DND-41 (cell line): ENCODE data around the gene NCOA4.

Experiments used
- ATAC-seq: fragments of 200-7000 bp; cut with Tn5 transposase; 3 replicates; pipeline ENCODE4 v1.9.1; 2021; ENCODE audit warnings: low read depth; ENCODE audit not compliant: insufficient read depth
- DNase-seq: peaks from one replicate; pipeline ENCODE4 v3.0.0-alpha.2; 2020
- H2AFZ ChIP-seq: 2 replicates; pipeline ENCODE4 v1.6.0; 2012; ENCODE audit warnings: low read depth, low read length
- H3K27ac ChIP-seq: 2 replicates; pipeline ENCODE4 v1.5.1; 2012; ENCODE audit warnings: low read length, inconsistent platforms
- H3K27me3 ChIP-seq: fragments of 200-600 bp; sonication (generic); 2 replicates; pipeline ENCODE4 v1.6.0; 2012; ENCODE audit warnings: low read length, mild to moderate bottlenecking, inconsistent platforms; ENCODE audit not compliant: insufficient read depth, poor library complexity
- H3K36me3 ChIP-seq: 2 replicates; pipeline ENCODE4 v1.5.1; 2012; ENCODE audit warnings: low read length, inconsistent platforms; ENCODE audit not compliant: insufficient read depth
- H3K4me1 ChIP-seq: 2 replicates; pipeline ENCODE4 v1.5.1; 2012; ENCODE audit warnings: mild to moderate bottlenecking, low read length; ENCODE audit not compliant: insufficient read depth
- H3K4me2 ChIP-seq: 2 replicates; pipeline ENCODE4 v1.6.0; 2012; ENCODE audit warnings: mild to moderate bottlenecking, moderate library complexity, low read length, inconsistent platforms; ENCODE audit not compliant: insufficient read depth
- H3K4me3 ChIP-seq, 2 experiments: fragments of 200-600 bp in 1 of 2; shearing (Covaris generic) in 1 of 2; 2 replicates each; pipeline ENCODE4 v1.5.1; 2012 to 2016; ENCODE audit warnings: inconsistent platforms in 2 of 2, low read length in 2 of 2, mild to moderate bottlenecking in 2 of 2, low read depth in 1 of 2, moderate library complexity in 1 of 2
- H3K79me2 ChIP-seq: 2 replicates; pipeline ENCODE4 v1.6.0; 2012; ENCODE audit warnings: low read length, inconsistent platforms; ENCODE audit not compliant: insufficient read depth
- H3K9ac ChIP-seq: 2 replicates; pipeline ENCODE4 v1.6.0; 2012; ENCODE audit warnings: low read depth, mild to moderate bottlenecking, inconsistent platforms, low read length, moderate library complexity
- H3K9me3 ChIP-seq: 2 replicates; pipeline ENCODE4 v1.5.1; 2012; ENCODE audit warnings: low read length, moderate library complexity, mild to moderate bottlenecking, inconsistent platforms; ENCODE audit not compliant: insufficient read depth, severe bottlenecking
- H4K20me1 ChIP-seq: 2 replicates; pipeline ENCODE4 v1.6.0; 2012; ENCODE audit warnings: low read length; ENCODE audit not compliant: insufficient read depth
- EZH2 ChIP-seq: IDR thresholded peaks from 3 replicates; pipeline ENCODE4 v1.6.1; 2012; ENCODE audit warnings: borderline replicate concordance, low read depth, mild to moderate bottlenecking, moderate library complexity, low read length, inconsistent platforms; ENCODE audit not compliant: severe bottlenecking
- TF ChIP-seq, protein P1 (sequence below): IDR thresholded peaks from 2 replicates; pipeline ENCODE4 v1.5.1; 2012; ENCODE audit warnings: borderline replicate concordance, low read length, moderate library complexity, mild to moderate bottlenecking; ENCODE audit not compliant: poor library complexity, severe bottlenecking; ENCODE audit errors: extremely low read depth

NCOA4 gene

DNA sequence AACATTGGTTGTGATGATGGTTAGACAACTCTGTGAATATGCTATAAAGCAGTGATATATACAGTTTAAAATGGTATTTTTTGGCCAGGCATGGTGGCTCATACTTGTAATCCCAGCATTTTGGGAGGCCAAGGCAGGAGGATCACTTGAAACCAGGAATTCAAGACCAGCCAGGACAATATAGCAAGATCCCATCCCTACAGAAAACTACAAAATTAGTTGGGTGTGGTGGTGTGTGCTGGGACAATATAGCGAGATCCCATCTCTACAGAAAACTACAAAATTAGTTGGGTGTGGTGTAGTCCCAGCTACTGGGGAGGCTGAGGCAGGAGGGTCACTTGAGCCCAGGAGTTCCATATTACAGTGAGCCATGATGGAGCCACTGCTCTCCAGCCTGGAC is 43.1 kb upstream of the NCOA4 start:
- DNase-seq: no peak
- Histone ChIP-seq H3K4me2 (no peak overlapping the region), H3K4me1 (peaks cover 29% of the 10 kb centered on the region), H3K4me3 (no peak overlapping the region), H3K9me3 (no peaks in the 10 kb centered on the region), H3K9ac (no peak overlapping the region), H2AFZ (no peak overlapping the region), H3K36me3 (no peaks in the 10 kb centered on the region), H3K79me2 (no peaks in the 10 kb centered on the region), H3K27ac (no peak overlapping the region), H4K20me1 (no peaks in the 10 kb centered on the region), H3K27me3 (no peaks in the 10 kb centered on the region)
- no peak for ATAC-seq
- TF ChIP-seq EZH2: no peak
- TF ChIP-seq, protein P1, sequence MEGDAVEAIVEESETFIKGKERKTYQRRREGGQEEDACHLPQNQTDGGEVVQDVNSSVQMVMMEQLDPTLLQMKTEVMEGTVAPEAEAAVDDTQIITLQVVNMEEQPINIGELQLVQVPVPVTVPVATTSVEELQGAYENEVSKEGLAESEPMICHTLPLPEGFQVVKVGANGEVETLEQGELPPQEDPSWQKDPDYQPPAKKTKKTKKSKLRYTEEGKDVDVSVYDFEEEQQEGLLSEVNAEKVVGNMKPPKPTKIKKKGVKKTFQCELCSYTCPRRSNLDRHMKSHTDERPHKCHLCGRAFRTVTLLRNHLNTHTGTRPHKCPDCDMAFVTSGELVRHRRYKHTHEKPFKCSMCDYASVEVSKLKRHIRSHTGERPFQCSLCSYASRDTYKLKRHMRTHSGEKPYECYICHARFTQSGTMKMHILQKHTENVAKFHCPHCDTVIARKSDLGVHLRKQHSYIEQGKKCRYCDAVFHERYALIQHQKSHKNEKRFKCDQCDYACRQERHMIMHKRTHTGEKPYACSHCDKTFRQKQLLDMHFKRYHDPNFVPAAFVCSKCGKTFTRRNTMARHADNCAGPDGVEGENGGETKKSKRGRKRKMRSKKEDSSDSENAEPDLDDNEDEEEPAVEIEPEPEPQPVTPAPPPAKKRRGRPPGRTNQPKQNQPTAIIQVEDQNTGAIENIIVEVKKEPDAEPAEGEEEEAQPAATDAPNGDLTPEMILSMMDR: no peak

DNA sequence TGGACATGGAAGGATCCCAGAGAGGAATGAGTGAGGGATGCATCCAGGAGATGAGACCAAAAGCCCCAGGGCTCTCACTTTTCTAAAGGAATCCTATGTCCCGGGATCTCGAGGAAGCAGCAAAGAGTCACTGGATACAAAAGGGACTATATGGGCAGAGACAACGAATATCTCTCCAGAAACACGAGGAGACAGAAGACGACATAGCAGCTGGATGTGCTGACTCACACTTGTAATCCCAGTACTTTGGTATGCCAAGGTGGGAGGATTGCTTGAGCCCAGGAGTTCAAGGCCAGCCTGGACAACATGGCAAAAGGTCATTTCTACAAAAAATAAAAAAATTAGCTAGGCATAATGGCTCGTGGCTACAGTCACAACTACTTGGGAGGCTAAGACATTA is 40.3 kb upstream of the NCOA4 start:
- no peak for DNase-seq
- Histone ChIP-seq H3K4me2 (no peak overlapping the region), H3K79me2 (no peaks in the 10 kb centered on the region), H3K27me3 (no peaks in the 10 kb centered on the region), H3K4me3 (no peak overlapping the region), H2AFZ (no peak overlapping the region), H3K27ac (no peak overlapping the region), H3K4me1 (peaks cover under 1% of the 10 kb centered on the region; the same call in 1 of the 2 replicates), H3K36me3 (no peaks in the 10 kb centered on the region), H4K20me1 (no peaks in the 10 kb centered on the region), H3K9ac (no peak overlapping the region), H3K9me3 (no peaks in the 10 kb centered on the region)
- TF ChIP-seq, protein P1: no peak
- no peak for TF ChIP-seq EZH2
- ATAC-seq: no peak

DNA sequence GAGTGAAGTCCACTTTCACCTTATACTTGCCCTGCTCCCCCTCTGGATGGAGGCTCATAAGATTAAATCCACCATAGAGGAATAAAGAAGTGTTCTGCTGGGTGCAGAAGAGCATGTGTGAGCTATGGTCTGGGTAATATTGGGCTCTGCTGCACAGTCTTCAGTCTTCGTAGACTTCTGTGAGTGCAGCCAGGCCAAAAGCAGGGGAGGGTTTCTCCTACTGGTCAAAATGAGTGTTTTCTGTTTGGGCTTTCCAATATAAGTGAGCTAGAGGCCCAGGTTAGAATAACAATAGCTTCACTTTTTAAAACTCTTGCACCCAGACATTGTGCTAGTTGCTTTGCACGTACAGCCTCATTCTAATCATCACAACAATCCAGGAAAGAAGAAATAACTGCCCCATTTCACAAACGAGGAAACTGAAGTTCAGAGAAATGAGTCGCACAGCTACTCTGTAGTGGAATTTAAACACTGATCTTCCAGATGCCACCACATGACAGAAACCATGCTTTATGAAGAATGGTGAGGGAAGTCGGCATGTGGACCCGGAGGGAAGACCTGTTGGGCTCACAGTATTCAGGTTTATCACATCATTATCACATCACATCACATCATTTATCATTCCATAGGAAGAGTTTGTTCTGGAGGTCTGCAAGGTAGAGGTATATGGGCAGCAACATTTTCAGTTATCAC is 39.5 kb upstream of the NCOA4 start:
- Histone ChIP-seq H3K27ac (no peak overlapping the region), H3K9ac (no peak overlapping the region), H2AFZ (no peak overlapping the region), H3K9me3 (no peaks in the 10 kb centered on the region), H3K4me1 (no peaks in the 10 kb centered on the region), H3K79me2 (no peaks in the 10 kb centered on the region), H3K27me3 (no peaks in the 10 kb centered on the region), H4K20me1 (no peaks in the 10 kb centered on the region), H3K36me3 (no peaks in the 10 kb centered on the region), H3K4me3 (no peak overlapping the region), H3K4me2 (no peak overlapping the region)
- TF ChIP-seq EZH2: no peak
- TF ChIP-seq, protein P1: no peak
- ATAC-seq (no peak), DNase-seq (no peak)
